Activated CD8-positive, alpha-beta T cell treated with anti-CD3 and anti-CD28 coated beads for 36 hours (primary cell): ENCODE data around the gene C1orf226. TPM values are rescaled to one million over a fixed set of nuclear protein-coding genes. Genes with fewer than 3 reads are reported as not detected.

Experiments
- ATAC-seq: fragments of 200-7000 bp; cut with Tn5 transposase; one replicate; pipeline ENCODE4 v1.10.0; 2021; ENCODE audit warnings: mild to moderate bottlenecking, moderate library complexity
- CTCF ChIA-PET: fragments of 350-600 bp; sonication (Branson Sonifier 250); formaldehyde crosslinking; loops from one replicate; lab custom pipeline; 2021; ENCODE audit warnings: antibody characterized with exemption; lab: Charles Lee
- POLR2A ChIA-PET: fragments of 350-600 bp; sonication (Branson Sonifier 250); formaldehyde crosslinking; loops from one replicate; lab custom pipeline; 2021; ENCODE audit warnings: antibody characterized with exemption; lab: Charles Lee
- DNase-seq: peaks from one replicate; pipeline ENCODE4 v3.0.0-alpha.2; 2020
- H3K27ac Mint-ChIP-seq: one replicate; pipeline ENCODE4 v1.8.0; 2021; ENCODE audit warnings: mild to moderate bottlenecking, mixed read lengths
- H3K27me3 Mint-ChIP-seq: one replicate; pipeline ENCODE4 v1.8.0; 2021; ENCODE audit warnings: mixed read lengths
- H3K36me3 Mint-ChIP-seq: one replicate; pipeline ENCODE4 v1.8.0; 2021; ENCODE audit warnings: low read depth, mixed read lengths
- H3K4me1 Mint-ChIP-seq: one replicate; pipeline ENCODE4 v1.8.0; 2021; ENCODE audit warnings: low read depth, mixed read lengths
- H3K4me3 Mint-ChIP-seq: one replicate; pipeline ENCODE4 v1.8.0; 2021; ENCODE audit warnings: mild to moderate bottlenecking, moderate library complexity, mixed read lengths
- H3K9me3 Mint-ChIP-seq: one replicate; pipeline ENCODE4 v1.8.0; 2021; ENCODE audit warnings: mixed read lengths
- intact Hi-C: fragments of 100-400 bp; cut with micrococcal nuclease; formaldehyde crosslinking; loops from one replicate; pipeline ENCODE4 v1.10.0; 2022
- total RNA-seq, 2 experiments: library from RNA; stranded (reverse); gene quantifications; one replicate each; pipeline ENCODE4 v1.2.3, GENCODE V29; 2021
- TF ChIP-seq, protein P1 (sequence below): fragments of 200-600 bp; IDR thresholded peaks from one replicate; pipeline ENCODE4 v1.8.0; 2022; ENCODE audit warnings: antibody characterized with exemption, mild to moderate bottlenecking

C1orf226 gene
- total RNA-seq, 2 experiments from 2014 or later = 0.07 to 0.20 TPM

DNA sequence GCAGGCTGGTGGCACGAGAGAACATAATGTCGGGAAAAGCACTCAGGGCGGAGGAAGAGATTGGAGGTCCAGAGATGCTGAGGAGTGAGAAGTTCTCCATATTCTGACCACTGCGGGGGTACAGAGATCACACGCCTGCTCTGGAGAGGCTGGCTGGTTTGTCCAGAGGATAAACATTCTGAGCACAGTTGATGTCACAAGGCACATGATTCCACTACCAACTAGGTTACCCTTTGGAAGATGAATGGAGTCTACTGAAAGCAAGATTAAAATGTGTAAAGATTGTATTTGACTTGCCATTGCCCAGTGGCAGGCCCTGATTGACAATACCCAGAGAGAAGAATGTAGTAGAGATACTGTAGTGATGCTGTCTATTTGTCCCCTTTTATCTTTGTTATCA lies 4.8 kb upstream of the C1orf226 start, which contains the start of gene SPATA46:
TSS of gene SPATA46 (minus strand) at position 164 of the 400 bp plus-strand sequence. CDS start at position 100, 64 bp downstream.
- H3K27ac Mint-ChIP-seq = no peak within 1 kb of the TSS
- ChIA-PET POLR2A (interaction anchor here (0.6 to 0.8 kb wide), 2 partner anchors 14 to 19 kb away, joined by 3 read pairs; no protein-coding TSS in a partner anchor), CTCF (no interaction called here)
- DNase-seq = no peak
- no peak for ATAC-seq
- H3K4me3 Mint-ChIP-seq = no peak within 1 kb of the TSS
- TF ChIP-seq, protein P1, sequence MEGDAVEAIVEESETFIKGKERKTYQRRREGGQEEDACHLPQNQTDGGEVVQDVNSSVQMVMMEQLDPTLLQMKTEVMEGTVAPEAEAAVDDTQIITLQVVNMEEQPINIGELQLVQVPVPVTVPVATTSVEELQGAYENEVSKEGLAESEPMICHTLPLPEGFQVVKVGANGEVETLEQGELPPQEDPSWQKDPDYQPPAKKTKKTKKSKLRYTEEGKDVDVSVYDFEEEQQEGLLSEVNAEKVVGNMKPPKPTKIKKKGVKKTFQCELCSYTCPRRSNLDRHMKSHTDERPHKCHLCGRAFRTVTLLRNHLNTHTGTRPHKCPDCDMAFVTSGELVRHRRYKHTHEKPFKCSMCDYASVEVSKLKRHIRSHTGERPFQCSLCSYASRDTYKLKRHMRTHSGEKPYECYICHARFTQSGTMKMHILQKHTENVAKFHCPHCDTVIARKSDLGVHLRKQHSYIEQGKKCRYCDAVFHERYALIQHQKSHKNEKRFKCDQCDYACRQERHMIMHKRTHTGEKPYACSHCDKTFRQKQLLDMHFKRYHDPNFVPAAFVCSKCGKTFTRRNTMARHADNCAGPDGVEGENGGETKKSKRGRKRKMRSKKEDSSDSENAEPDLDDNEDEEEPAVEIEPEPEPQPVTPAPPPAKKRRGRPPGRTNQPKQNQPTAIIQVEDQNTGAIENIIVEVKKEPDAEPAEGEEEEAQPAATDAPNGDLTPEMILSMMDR = no peak
- H3K9me3 Mint-ChIP-seq = no peaks in the 10 kb centered on the region
- no peaks in the 10 kb centered on the region for H3K27me3 Mint-ChIP-seq
- H3K36me3 Mint-ChIP-seq = no peaks in the 10 kb centered on the region
- no peaks in the 10 kb centered on the region for H3K4me1 Mint-ChIP-seq
- intact Hi-C loops = no loop called here

DNA sequence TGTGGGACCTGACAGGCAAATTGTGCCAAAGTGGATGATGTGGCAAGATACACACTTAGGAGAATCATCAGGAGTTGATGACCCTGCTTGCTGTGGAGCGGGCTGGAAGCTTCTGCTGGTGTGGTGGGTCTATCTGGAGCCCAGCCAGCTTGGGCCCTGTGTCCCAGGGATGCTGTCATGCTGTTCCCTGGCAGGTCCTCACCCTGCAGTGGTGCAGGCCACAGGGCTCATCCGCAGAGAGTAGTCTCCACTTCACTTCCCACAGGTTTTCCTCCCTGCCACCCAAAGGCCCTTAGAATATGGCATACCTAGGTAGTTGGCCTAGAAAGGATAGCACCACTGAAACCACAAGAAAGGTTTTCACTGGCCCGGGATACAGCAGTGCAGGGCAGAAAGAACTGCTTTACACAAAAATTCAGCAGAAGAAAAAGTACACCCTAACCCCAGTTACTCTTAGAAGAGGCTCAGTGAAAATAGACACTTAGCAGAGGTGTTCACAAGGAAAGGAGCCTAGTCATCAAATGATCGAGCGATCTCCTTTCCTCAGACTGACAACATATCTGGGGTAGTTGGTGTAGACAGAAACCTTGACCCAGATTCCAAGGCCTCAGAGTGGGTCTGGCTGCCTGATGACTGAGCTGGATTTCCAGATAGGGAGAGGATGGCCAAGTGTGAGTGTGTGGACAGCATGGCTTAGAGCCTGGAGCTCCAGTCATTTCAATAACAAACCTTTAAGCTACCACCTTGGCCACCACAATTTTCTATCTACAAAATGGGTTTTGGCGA lies 1.3 kb upstream of the C1orf226 start:
- Mint-ChIP-seq H3K27ac (no peak overlapping the region), H3K27me3 (no peaks in the 10 kb centered on the region), H3K9me3 (no peaks in the 10 kb centered on the region), H3K4me1 (no peaks in the 10 kb centered on the region), H3K36me3 (no peaks in the 10 kb centered on the region), H3K4me3 (no peak overlapping the region)
- ATAC-seq (no peak), DNase-seq (no peak)
- TF ChIP-seq, protein P1 = no peak
- CTCF ChIA-PET = interaction anchor here (0.7 to 1.3 kb wide), 2 partner anchors 11 to 324 kb away, joined by 4 to 5 read pairs; no protein-coding TSS in a partner anchor
- intact Hi-C loops = no loop called here
- POLR2A ChIA-PET = no interaction called here

DNA sequence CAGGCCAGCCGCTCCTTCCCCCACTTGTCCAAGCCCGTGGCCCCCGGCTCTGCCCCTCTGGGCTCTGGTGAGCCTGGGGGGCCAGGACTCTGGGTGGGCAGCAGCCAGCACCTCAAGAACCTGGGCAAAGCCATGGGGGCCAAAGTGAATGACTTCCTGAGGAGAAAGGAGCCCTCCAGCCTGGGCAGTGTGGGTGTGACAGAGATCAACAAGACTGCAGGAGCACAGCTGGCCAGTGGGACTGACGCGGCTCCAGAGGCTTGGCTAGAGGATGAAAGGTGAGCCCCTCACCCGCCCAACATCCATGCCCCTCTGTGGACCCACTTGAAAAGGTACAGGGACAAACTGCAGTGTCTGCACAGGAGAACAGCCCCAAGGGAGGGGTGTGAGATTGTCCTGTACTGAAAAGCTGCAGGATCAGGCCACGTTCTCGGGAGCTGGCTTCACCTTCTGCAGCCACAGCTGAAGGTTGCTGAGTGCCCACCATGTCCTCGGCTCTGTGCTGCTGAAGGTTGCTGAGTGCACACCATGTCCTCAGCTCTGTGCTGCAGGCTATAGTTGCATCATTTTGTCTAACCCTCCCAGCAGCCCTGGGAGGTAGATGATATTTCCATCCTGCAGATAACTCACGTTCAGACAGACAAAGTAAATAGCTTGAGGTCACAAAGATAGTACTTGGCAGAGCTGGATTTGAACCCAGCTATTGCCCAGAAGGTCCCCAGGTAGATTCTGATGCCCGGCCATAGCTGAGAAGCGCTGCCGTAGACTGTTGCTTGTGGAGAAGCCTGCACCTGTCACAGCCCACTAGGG lies 618 bp downstream of the C1orf226 start:
- H3K27me3 Mint-ChIP-seq = no peaks in the 10 kb centered on the region
- intact Hi-C loops = no loop called here
- no peak overlapping the region for H3K4me3 Mint-ChIP-seq
- no peak for ATAC-seq
- TF ChIP-seq, protein P1 = no peak
- no peaks in the 10 kb centered on the region for H3K9me3 Mint-ChIP-seq
- DNase-seq = no peak
- CTCF ChIA-PET = interaction anchor here (0.9 to 1.5 kb wide), 3 partner anchors 9 to 24 kb away, joined by 3 to 7 read pairs (median 3); no protein-coding TSS in a partner anchor
- no peaks in the 10 kb centered on the region for H3K4me1 Mint-ChIP-seq
- no peaks in the 10 kb centered on the region for H3K36me3 Mint-ChIP-seq
- no peak overlapping the region for H3K27ac Mint-ChIP-seq
- POLR2A ChIA-PET = no interaction called here

- TF ChIP-seq, protein P1 = no peak
- no peak for ATAC-seq
- Mint-ChIP-seq H3K36me3 (no peaks in the 10 kb centered on the region), H3K4me1 (no peaks in the 10 kb centered on the region), H3K4me3 (no peak overlapping the region), H3K27ac (no peak overlapping the region), H3K27me3 (no peaks in the 10 kb centered on the region), H3K9me3 (no peaks in the 10 kb centered on the region)
- intact Hi-C loops = no loop called here
- ChIA-PET POLR2A (no interaction called here), CTCF (interaction anchor here (0.9 to 1.5 kb wide), 2 partner anchors 9 to 25 kb away, joined by 3 to 7 read pairs; no protein-coding TSS in a partner anchor)
- DNase-seq = no peak
Observed at GRCh38 chr1:162383091-162383490, 1.6 kb downstream of the C1orf226 start.
